Mammary epithelial cell (primary cell): ENCODE data around the gene SPARCL1.

ENCODE experiments used
- EZH2 ChIP-seq: IDR thresholded peaks from 2 replicates; pipeline ENCODE4 v1.6.1; 2012; ENCODE audit warnings: low read length, inconsistent platforms, borderline replicate concordance
- TF ChIP-seq, protein P1 (sequence below), 2 donors: IDR thresholded peaks in 1 of 2; conservative IDR thresholded peaks in 1 of 2; 2 replicates each; pipeline ENCODE4 v1.5.1; 2011 to 2012; ENCODE audit warnings: inconsistent platforms in 2 of 2, low read length in 2 of 2, mild to moderate bottlenecking in 2 of 2, control low read depth in 1 of 2, low read depth in 1 of 2; ENCODE audit not compliant: insufficient read depth in 1 of 2; ENCODE audit errors: extremely low read depth in 1 of 2

- TF ChIP-seq, protein P1, sequence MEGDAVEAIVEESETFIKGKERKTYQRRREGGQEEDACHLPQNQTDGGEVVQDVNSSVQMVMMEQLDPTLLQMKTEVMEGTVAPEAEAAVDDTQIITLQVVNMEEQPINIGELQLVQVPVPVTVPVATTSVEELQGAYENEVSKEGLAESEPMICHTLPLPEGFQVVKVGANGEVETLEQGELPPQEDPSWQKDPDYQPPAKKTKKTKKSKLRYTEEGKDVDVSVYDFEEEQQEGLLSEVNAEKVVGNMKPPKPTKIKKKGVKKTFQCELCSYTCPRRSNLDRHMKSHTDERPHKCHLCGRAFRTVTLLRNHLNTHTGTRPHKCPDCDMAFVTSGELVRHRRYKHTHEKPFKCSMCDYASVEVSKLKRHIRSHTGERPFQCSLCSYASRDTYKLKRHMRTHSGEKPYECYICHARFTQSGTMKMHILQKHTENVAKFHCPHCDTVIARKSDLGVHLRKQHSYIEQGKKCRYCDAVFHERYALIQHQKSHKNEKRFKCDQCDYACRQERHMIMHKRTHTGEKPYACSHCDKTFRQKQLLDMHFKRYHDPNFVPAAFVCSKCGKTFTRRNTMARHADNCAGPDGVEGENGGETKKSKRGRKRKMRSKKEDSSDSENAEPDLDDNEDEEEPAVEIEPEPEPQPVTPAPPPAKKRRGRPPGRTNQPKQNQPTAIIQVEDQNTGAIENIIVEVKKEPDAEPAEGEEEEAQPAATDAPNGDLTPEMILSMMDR (conservative IDR thresholded peaks at IDR 0.05 in 1 of 2, IDR thresholded peaks at IDR 0.05 in 1 of 2; ENCODE audit: extremely low read depth in 1 of 2, insufficient read depth in 1 of 2, low read depth in 1 of 2, low read length in 2 of 2), result no peak
- no peak for TF ChIP-seq EZH2
These were observed 15.9 kb upstream of the SPARCL1 start for GRCh38 chr4:87545052-87545451.
